Hepatic stellate cell (primary cell): ENCODE results near the gene RNF148.
"Not testable (repeated sequence)": the region's sequence is repeated elsewhere in the genome, so short reads cannot be mapped to it uniquely, and the experiment has no call there.

ENCODE experiments used
- DNase-seq: peaks from one replicate; pipeline ENCODE4 v3.0.0; 2011; ENCODE audit warnings: low spot score

RNF148 gene

DNA sequence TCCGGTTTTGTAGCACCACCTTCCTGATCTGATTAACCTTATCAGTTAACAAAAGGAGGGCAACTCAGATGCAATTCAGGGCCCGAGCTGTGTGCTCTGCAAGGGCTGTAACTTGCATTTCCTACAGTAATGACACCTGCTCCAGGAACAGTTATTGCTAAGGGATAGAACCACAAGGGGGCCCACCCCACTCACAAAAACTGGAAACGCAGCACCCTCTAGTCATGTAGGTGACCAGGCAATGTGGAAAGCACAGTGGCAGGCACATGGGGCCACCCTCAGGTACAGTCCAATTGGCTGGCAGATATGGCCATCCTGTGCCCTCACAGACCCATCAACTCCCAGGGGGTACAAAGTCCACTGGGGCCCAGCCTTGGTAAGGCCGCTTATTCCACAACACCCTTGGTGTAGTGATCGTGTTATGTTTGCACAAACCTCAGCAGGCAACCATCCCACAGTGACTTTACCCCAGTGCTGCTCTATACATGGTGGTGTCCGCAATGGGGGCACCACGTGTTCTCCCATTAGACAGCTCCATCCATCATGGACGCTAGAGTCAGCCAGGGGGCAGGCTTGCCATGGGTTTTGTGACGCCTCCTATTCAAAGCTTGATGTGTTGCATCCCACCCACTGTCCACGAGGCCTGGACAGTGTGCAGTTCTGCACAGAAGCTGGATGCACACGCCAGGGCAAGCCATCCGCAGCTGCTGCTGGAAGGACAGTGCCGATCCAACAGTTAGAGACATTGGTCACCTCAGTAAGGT, 13.2 kb downstream of the RNF148 start:
- DNase-seq = no peak

DNA sequence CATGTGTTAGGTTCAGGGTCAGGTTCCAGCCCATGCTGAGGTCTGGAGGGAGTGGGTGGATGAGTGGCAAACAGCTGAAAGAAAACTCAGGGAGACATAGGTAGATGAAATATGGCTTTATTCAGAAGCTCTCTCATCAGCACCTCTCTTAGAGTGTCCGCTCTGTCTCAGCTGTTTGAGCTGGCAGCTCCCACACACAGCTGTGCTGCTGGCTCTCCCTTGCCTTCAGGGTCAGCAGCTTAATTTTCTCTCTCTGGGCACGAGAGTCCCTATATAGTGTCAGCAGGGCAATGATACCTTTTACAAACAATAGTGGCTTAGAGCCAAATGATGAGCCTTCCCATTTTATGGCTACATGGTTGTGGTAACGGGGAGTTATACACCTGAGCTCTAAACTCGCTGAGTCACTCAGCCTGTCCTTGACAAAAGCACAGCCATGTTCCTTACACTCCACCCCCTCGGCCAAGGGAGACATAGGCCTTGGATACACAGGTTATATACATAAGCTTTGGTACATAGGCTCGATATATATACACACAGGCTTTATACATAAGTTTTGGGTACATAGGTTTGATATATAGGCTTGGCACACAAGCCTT, 14.2 kb downstream of the RNF148 start:
- DNase-seq = no peak

DNA sequence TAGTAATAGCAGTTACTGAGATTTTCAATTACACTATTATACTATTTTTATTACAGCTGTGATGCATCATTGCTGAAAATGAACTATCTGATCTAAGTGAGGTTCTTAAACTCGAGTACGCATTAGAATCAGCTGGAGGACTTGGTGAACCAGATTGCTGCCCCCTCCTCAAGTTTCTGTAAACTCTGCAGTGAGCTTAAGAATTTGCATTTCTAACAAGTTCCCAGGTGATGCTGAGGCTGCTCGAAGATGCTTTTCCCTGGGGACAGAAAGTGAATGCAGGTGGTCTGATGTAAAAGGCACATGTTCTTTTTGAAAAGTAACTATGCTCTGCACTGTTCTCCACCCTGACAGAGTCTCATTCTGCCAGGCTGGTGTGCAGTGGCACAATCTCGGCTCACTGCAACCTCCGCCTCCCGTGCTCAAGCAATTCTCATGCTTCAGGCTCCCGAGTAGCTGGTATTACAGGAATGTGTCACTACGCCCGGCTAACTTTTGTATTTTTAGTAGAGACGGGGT, 16.3 kb downstream of the RNF148 start:
- no peak for DNase-seq

DNA sequence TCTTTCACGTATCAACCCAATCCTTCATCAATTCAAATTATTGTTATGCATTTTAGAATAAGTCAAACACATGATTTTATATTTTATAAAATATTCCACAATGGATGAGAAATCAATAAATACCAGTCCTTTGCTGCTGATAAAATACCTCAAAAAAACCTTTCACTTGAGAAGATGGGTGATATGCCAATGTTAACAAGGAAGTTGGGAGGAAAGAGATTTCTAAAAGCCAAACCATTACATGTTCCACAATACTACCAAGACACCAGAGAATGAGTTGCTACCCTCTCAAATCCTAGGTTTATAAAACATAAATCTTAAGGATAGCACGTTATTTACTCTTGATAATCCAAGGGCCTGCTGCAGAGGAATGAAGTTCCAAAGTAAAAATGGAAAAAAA, 18.2 kb downstream of the RNF148 start:
- DNase-seq = no peak

DNA sequence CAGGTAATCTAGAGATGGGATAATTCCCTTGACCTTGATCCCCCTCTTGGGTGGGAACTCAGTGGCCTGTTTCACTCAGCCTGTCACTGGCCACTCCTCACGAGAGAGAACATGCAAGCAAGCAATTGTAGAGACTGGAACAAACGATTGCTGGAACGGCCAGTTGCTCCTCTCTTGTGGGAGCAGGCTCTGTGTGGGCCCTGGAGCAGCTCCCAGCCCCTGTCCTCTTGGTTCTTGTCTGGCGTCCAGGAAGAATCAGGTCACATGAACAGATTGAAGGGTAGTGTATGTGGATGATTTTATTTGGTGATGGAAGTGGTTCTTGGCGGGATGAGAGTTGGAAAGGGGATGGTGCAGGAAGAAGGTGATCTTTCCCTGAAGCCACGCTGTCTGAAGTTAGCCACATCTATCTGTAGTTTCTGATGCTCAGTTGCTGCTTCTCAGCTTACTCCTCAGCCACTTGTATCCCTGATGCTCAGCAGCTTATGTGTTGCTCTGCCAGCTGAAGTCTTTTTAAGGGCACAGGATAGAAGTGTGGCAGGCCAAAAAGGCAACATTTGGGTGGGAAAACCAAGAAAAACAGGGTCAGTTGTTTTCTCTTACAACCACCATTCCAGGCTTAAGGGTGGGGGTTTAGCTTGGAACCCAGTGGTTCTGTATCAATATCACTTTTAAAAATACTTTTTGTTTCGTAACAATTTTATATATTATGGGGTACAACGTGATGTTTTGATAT, 19.7 kb downstream of the RNF148 start:
- no peak for DNase-seq

DNA sequence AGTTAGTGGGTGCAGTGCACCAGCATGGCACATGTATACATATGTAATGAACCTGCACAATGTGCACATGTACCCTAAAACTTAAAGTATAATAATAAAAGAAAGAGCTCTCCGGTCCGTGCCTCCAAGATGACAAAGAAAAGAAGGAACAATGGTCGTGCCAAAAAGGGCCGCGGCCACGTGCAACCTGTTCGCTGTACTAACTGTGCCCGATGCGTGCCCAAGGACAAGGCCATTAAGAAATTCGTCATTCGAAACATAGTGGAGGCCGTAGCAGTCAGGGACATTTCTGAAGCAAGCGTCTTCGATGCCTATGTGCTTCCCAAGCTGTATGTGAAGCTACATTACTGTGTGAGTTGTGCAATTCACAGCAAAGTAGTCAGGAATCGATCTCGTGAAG, 21.5 kb downstream of the RNF148 start:
- not testable (repeated sequence) for DNase-seq

DNA sequence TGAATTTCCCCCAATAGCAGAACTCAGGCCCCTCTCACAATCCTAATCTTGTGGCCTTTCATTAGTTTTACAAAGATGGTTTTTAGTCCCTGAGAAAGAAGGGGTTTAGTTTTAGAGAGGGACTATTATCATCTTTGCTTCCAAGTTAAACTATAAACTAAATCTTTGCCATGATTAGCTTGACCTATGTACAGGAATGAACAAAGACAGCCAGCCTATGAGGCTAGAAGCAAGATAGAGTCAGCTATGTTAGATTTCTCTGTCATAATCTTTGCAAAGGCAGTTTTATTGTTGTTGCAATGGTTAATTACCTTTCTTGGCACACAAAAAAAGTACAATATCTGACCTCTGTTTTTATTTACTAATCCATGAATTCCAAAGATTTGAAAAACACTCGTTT, 22.9 kb downstream of the RNF148 start:
- DNase-seq = no peak

DNA sequence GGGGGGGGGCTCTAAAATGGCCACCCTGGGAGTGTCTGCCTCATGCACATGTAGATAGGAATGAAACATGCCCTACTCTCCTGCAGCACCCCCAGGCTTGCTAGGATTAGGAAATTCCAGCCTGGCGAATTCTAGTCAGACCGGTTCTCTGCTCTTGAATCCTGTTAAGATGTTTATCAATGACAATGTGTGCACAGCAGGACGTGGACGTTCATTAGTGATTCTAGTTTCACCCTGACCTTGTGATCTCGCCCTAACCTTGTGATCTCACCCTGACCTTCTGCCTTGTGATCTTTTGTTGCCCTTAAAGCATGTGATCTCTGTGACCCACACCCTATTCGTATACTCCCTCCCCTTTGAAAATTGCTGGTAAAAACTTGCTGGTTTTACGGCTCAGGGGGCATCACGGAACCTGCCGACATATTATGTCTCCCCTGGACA, 23.4 kb downstream of the RNF148 start:
- not testable (repeated sequence) for DNase-seq

DNA sequence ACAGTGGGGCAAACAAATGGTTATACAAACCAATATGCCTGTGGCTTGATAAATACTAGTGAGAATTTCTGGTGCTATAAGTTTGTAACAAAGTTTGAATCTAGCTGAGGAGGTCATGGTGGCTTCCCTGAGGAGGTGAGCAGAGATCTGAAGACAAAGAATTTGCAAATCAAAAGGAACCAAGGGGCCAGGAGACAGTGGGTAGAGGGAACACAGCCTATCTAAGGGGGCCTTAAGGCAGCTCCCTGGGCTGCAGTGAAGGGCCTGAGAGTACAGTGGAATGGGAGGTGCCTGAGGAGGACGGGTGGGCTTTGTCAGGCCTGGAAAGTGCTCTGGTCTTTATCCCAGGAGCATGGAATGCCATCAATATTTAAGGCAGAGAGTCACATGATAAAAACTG, 25.6 kb downstream of the RNF148 start:
- no peak for DNase-seq

DNA sequence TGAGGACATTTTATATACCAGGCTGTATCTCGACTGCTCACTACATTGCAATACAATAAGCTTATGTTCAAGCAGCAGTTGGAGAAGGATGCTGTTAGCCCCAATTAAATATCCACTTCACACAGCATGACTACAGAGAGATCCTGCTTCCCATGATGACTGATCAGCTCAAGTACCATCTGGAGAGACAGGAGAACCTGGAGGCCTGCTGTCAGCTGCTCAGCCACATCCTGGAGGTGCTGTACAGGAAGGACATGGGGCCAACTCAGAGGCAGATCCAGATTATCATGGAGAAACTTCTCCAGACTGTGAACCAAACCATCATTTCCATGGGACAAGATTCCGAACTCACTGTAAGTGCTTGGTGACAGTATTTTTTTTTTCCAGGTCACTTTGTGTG, 26.3 kb downstream of the RNF148 start:
- no peak for DNase-seq

DNA sequence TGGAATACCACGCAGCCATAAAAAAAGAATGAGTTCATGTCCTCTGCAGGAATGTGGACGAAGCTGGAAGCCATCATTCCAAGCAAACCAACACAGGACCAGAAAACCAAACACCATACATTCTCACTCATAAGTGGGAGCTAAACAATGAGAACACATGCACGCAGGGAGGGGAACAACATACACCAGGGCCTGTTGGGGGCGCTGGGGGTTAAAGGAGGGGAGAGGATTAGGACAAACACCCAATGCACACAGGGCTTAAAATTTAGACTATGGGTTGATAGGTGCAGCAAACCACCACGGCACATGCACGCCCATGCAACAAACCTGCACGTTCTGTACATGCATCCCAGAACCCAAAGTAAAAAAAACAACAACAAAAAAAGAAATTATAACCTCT, 27.1 kb downstream of the RNF148 start:
- DNase-seq = no peak

DNA sequence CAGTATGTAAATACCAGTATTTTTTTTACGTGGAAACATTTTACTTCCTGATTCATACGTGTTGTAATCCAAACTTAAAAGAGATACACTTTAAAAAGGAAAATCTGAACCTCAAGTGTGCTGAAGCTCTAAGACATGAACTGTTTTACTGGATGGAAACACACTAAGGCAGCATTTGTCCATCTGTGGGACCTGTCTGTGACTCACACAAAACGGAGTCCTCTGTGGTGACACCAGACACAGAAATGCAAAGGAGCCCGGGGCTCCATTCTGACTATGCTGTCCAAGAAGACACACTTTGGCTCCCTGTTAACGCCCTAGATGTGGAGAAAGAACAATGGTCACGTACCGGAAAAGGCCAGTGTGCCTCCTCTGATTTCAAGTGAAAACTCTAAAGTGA, 27.7 kb downstream of the RNF148 start:
- DNase-seq = no peak

DNA sequence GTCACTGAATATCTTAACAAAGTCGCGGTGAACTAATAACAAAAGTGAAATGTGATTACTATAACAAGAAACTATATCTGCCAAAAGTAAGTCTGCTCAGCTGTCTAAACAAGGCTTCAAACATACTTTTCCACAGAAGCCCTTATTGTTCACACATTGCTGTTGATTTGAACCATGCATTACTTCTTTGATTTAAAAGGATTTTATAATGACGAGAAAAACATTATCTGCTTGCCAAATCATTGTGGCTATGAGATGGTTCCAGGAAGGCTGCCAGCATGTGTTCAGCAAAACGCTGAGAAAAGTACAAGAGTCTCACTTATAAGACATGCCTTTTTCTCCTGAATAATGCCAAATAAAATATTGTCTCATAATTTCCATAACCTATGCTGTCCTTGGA, 28.2 kb downstream of the RNF148 start:
- DNase-seq = no peak

DNA sequence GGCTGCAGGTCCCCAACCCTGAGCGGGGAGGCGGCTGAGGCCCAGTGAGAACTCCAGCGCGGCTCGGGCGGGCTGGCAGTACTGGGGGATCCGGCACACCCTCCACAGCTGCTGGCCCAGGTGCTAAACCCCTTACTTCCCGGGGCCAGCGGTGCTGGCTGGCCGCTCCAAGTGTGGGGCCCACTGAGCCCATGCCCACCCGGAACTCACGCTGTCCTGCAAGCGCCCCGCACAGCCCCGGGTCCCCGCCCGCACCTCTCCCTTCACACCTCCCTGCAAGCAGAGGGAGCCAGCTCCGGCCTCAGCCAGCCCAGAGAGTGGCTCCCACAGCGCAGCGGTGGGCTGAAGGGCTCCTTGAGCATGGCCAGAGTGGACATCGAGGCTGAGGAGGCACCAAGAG, 28.8 kb downstream of the RNF148 start:
- DNase-seq = no peak

DNA sequence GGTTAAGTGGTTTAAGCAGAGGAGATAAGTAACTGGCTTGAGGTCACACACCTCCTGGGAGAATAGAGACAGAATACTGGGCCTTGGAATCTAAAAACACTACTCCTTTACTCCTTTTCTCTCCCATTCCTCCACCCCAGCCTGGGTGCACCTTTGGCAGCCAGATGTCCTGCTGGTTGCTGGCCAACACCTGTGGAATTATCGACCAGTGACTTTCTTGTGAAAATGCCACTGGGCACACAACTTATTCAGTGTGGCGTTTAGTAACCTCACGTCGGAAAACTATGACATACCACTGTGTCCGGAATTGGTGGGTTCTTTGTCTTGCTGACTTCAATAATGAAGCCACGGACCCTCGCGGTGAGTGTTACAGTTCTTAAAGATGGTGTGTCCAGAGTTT, 30.2 kb downstream of the RNF148 start:
- DNase-seq = no peak

DNA sequence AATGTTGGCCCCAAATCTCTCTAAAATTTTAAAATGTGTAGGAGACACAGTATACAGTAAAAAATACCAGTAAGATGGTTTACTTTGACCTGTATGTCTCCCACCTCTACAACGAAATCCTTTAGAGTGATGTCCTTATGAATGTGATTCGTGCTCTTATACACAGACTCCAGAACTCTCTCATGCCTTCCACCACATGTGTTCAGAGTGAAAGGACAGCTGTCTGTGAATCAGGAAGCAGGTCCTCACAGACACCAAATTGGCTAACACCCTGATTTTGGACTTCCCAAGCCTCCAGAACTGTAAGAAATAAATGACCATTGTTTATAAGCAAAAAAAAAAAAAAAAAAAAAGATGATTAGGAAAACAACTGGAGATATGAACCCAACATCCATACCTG, 39.0 kb downstream of the RNF148 start:
- DNase-seq = no peak

DNA sequence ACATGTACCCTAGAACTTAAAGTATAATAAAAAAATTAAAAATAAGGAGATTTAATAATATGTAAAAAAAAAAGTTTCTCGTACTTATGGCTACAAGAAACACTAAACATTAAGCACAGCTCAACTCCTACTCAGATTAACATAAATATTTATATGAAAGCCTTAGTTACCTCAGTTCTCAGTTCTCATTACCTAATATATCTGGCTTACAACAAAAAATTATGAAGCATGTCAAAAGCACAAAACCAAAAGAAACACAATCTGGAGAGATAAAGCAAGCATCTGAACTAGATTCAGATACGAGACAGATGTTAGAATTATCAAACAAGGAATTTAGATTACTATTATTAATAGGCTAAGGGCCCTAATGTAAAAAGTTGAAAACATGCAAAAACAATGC, 43.9 kb downstream of the RNF148 start:
- no peak for DNase-seq

DNA sequence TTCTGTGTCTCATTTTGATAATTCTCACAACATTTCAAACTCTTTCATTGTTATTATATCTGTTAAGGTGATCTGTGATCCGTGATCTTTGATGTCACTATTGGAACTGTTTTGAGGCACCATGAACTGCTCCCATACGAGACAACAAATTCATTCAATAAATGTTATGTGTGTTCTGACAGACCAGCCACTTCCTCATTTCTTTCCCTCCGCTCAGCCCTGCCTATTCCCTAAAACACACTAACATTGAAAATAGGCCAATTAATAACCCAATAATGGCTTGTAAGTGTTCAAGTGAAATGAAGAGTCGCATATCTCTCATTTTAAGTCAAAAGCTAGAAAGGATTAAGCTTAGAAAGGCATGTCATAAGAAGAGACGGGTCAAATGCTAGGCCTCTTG, 49.0 kb downstream of the RNF148 start:
- no peak for DNase-seq

DNA sequence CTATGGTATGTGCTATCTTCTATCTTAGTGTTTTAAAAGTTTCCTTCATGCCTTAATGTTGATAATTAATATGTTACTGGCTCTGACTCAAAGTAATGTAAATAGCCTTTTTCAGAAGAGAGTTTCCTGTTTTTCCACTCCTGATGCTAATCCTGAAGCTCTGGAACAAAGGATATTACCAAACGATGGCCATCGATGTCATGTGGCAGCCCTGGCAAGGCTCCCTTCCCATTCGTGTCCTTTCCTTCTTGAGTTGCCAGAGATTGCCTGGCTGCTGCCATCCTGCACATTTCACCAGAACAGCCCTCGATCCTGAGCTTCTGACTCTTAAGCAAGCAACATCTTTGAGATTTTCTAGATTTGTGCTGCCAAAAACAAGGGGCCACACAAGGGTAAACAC, 49.8 kb downstream of the RNF148 start:
- DNase-seq = no peak
